ENCODE measurements around the gene CDH4.

- TF ChIP-seq CTCF (IDR thresholded peaks at IDR 0.05; ENCODE audit: borderline replicate concordance, extremely low read depth, low read length, poor library complexity, severe bottlenecking) = no peak
- TF ChIP-seq EZH2 (IDR thresholded peaks at IDR 0.05; ENCODE audit: borderline replicate concordance, low read depth, low read length, severe bottlenecking) = no peak
These were observed 192.6 kb downstream of the CDH4 start for GRCh38 chr20:61444637-61445036.
